Gastrocnemius medialis (tissue), 4 donors: ENCODE data around the gene PTH2R. TPM values are rescaled to one million over a fixed set of nuclear protein-coding genes. Genes with fewer than 3 reads are reported as not detected.

ENCODE experiments used
- ATAC-seq, 2 donors: fragments of 150-250 bp; one replicate each; pipeline ENCODE4 v1.9.1; 2016
- DNase-seq, 2 donors: peaks; one replicate each; pipeline ENCODE4 v3.0.0-alpha.2; 2019
- H3K27ac ChIP-seq, 4 donors: fragments of 200-600 bp; sonication (generic); 1 replicate in 1 of 4; 2 replicates in 3 of 4; pipeline ENCODE4 v1.5.1; 2016 to 2018; ENCODE audit warnings: mild to moderate bottlenecking in 2 of 4, moderate library complexity in 1 of 4
- H3K27me3 ChIP-seq, 3 donors: fragments of 200-600 bp; sonication (generic) in 2 of 3; 1 replicate in 1 of 3; 2 replicates in 2 of 3; pipeline versions ENCODE4 v1.5.1 to v1.6.0; 2016 to 2019; ENCODE audit warnings: mild to moderate bottlenecking in 1 of 3, moderate library complexity in 1 of 3
- H3K36me3 ChIP-seq, 2 donors: fragments of 200-600 bp; sonication (generic) in 1 of 2; one replicate each; pipeline ENCODE4 v1.5.1; 2017 to 2018
- H3K4me1 ChIP-seq, 2 donors: fragments of 200-600 bp; sonication (generic) in 1 of 2; one replicate each; pipeline ENCODE4 v1.5.1; 2016 to 2017; ENCODE audit warnings: mild to moderate bottlenecking in 2 of 2
- H3K4me3 ChIP-seq, 4 donors: fragments of 200-600 bp; sonication (generic) in 3 of 4; 1 replicate in 1 of 4; 2 replicates in 3 of 4; pipeline ENCODE4 v1.5.1; 2016 to 2019; ENCODE audit warnings: mild to moderate bottlenecking in 2 of 4
- H3K9me3 ChIP-seq, 3 donors: fragments of 200-600 bp; sonication (generic) in 2 of 3; 1 replicate in 1 of 3; 2 replicates in 2 of 3; pipeline ENCODE4 v1.5.1; 2016 to 2019
- CTCF ChIP-seq, 5 experiments: fragments of 450-650 bp in 3 of 5; fragments of 200-600 bp in 2 of 5; sonication (generic) in 2 of 5; IDR thresholded peaks in 4 of 5; conservative IDR thresholded peaks in 1 of 5; 1 replicate in 4 of 5; 2 replicates in 1 of 5; pipeline ENCODE4 v1.5.1; 2016 to 2019; ENCODE audit warnings: antibody characterized with exemption in 5 of 5, mild to moderate bottlenecking in 3 of 5, moderate library complexity in 3 of 5
- POLR2A ChIP-seq, 2 donors: fragments of 450-650 bp; IDR thresholded peaks; one replicate each; pipeline ENCODE4 v1.6.1; 2017; ENCODE audit warnings: antibody characterized with exemption in 2 of 2, mild to moderate bottlenecking in 2 of 2, moderate library complexity in 2 of 2
- in situ Hi-C, 4 donors: fragments of 200-750 bp; cut with MboI; loops; one replicate each; pipeline versions ENCODE4 v1.15.0 to v1.8.0; 2017; ENCODE audit warnings: low sequenced_read_pairs in 4 of 4
- intact Hi-C: fragments of 100-400 bp; cut with DNase I; formaldehyde crosslinking; loops from one replicate; pipeline ENCODE4 v1.15.1; 2023; ENCODE audit warnings: low total_unique reads
- total RNA-seq, 4 donors: library from RNA; depleted of rRNA; stranded (reverse); fragments of >200 nt; gene quantifications; one replicate each; pipeline versions ENCODE4 v1.1.0 to v1.2.3, GENCODE V29; 2016

Gene PTH2R
- total RNA-seq, 4 donors from 2014 or later = not detected

GRCh38 chr2:208485390-208485789 lies 78.8 kb downstream of the PTH2R start:
- DNase-seq (no peak), ATAC-seq (no peak)
- no peak overlapping the region for H3K4me3 ChIP-seq
- no peaks in the 10 kb centered on the region for H3K9me3 ChIP-seq
- H3K36me3 ChIP-seq = no peaks in the 10 kb centered on the region
- no peak for TF ChIP-seq POLR2A (IDR thresholded peaks at IDR 0.05)
- TF ChIP-seq CTCF (IDR thresholded peaks at IDR 0.05 in 4 of 5, conservative IDR thresholded peaks at IDR 0.05 in 1 of 5) = no peak
- no peak overlapping the region for H3K27ac ChIP-seq
- in situ Hi-C loops = no loop called here
- H3K4me1 ChIP-seq = no peaks in the 10 kb centered on the region
- no peaks in the 10 kb centered on the region for H3K27me3 ChIP-seq
- intact Hi-C loops = no loop called here

GRCh38 chr2:208488686-208489564 lies 82.3 kb downstream of the PTH2R start:
- H3K27me3 ChIP-seq = no peaks in the 10 kb centered on the region
- intact Hi-C loops = no loop called here
- in situ Hi-C loops = no loop called here
- H3K36me3 ChIP-seq = no peaks in the 10 kb centered on the region
- H3K4me3 ChIP-seq = no peak overlapping the region
- no peaks in the 10 kb centered on the region for H3K4me1 ChIP-seq
- H3K27ac ChIP-seq = no peak overlapping the region
- ATAC-seq = no peak
- TF ChIP-seq POLR2A (IDR thresholded peaks at IDR 0.05) (no peak), CTCF (IDR thresholded peaks at IDR 0.05 in 4 of 5, conservative IDR thresholded peaks at IDR 0.05 in 1 of 5) (no peak)
- DNase-seq = no peak
- no peaks in the 10 kb centered on the region for H3K9me3 ChIP-seq

DNA sequence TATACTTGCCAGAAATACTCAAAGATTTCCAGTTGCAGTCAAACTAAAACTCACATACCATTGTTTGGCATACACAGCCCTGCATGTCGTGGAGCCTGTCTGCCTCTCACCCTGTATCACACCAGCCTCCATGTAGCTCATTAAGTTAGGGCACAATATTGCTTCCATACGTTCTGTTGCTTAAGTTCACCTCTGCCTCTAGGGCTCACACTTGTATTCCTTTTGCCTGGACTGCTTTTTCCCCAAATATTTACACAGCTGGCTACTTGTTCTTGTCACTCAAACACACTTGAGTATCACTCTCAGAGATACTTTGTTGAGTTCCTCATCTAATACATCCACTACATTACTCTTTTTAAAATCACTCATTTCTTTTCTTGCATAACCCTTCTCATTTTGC lies 83.1 kb downstream of the PTH2R start:
- no peak overlapping the region for H3K27ac ChIP-seq
- intact Hi-C loops (no loop called here), in situ Hi-C loops (no loop called here)
- no peak overlapping the region for H3K4me3 ChIP-seq
- H3K27me3 ChIP-seq = no peaks in the 10 kb centered on the region
- ATAC-seq (no peak), DNase-seq (no peak)
- H3K9me3 ChIP-seq = no peaks in the 10 kb centered on the region
- no peaks in the 10 kb centered on the region for H3K4me1 ChIP-seq
- H3K36me3 ChIP-seq = no peaks in the 10 kb centered on the region
- TF ChIP-seq POLR2A (IDR thresholded peaks at IDR 0.05) (no peak), CTCF (IDR thresholded peaks at IDR 0.05 in 4 of 5, conservative IDR thresholded peaks at IDR 0.05 in 1 of 5) (no peak)

DNA sequence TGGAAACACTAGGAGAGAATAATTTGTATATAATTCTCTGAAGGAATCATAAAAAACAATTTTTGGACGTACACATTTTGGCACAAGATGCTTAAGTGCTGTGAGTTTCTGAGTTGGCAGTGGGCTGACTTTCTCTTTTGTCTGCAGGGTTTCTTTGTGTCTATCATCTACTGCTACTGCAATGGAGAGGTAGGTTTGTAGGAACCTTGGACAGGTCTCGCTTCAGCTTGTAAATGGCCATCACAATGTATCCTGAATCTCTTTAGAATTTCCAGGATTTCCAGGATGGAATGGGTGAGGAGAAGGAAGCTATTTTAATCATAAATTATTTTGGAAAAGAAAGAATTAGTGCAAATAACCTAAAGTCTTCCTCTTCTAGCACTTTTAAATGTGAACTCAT lies 83.9 kb downstream of the PTH2R start:
- Histone ChIP-seq H3K4me3 (no peak overlapping the region), H3K36me3 (no peaks in the 10 kb centered on the region), H3K27ac (no peak overlapping the region), H3K9me3 (no peaks in the 10 kb centered on the region), H3K27me3 (no peaks in the 10 kb centered on the region), H3K4me1 (no peaks in the 10 kb centered on the region)
- in situ Hi-C loops = no loop called here
- ATAC-seq (no peak), DNase-seq (no peak)
- TF ChIP-seq CTCF (IDR thresholded peaks at IDR 0.05 in 4 of 5, conservative IDR thresholded peaks at IDR 0.05 in 1 of 5) (no peak), POLR2A (IDR thresholded peaks at IDR 0.05) (no peak)
- intact Hi-C loops = no loop called here
